NCI-H2196 treated with DMSO at 0.1 percent for 48 hours (cell line): Measurements from ENCODE around the gene ATP1B3.
"Not testable (repeated sequence)": the region's sequence is repeated elsewhere in the genome, so short reads cannot be mapped to it uniquely, and the experiment has no call there.

ENCODE experiments used
- DNase-seq: peaks from one replicate; lab custom pipeline; 2025; ENCODE audit not compliant: unreplicated experiment; lab: John Stamatoyannopoulos, UW

The ATP1B3 gene

GRCh38 chr3:141901914-141902313 lies 25.5 kb downstream of the ATP1B3 start:
- DNase-seq, result no peak

- DNase-seq, result no peak
Observed at GRCh38 chr3:141904203-141904602, 27.8 kb downstream of the ATP1B3 start.

DNA sequence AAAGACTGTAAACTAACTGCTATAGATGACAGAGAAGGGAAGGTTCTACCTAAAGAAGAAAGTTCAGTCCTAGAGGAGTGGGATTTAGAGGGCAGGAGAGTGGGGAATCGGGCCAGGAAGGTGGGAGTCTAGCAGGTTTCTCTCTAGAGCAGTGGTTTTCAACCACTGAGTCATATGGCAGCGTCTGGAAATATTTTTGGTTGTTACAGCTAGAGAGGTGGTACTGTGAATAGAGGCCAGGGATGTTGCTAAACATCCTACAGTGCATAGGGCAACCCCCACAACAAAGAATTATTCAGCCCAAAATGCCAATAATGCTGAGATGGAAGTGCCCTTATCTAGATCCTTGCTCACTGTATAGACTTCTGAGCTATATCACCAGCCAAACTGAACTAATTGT lies 28.7 kb downstream of the ATP1B3 start:
- DNase-seq, result no peak

DNA sequence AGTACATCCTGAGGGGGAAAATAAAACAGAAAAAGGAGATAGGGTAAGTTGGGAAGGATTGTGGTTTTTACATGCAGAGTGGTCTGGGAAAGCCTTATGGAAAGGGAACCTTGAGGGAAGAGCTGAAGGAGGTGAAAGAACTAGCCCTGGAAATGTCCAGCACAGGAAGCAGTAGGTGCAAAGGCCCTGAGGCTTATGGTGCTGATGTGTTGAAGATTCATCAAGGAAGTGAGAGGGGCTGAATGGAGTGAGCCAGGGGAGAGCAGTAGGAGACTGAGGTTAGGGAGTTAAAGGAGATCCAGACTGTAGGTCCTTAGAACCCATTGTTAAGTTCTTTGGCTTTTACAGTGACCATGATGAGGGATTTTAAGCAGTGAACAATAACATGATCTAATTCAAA lies 33.0 kb downstream of the ATP1B3 start:
- no peak for DNase-seq

DNA sequence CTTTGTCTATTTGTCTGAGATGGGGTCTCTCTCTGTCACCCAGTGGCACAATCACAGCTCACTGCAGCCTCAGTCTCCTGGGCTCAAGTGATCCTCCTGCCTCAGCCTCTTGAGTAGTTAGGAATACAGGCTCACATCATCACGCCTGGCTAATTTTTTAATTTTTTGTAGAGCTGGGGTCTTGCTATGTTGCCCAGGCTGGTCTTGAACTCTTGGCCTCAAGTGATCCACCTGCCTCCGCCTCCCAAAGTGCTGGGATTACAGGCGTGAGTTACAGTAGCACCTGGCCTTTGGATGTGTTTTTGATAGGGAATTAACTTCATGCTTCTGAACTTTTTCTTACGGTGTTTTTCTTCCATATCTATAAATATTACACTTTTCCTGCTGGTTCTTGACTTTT lies 33.5 kb downstream of the ATP1B3 start:
- DNase-seq, result not testable (repeated sequence)

DNA sequence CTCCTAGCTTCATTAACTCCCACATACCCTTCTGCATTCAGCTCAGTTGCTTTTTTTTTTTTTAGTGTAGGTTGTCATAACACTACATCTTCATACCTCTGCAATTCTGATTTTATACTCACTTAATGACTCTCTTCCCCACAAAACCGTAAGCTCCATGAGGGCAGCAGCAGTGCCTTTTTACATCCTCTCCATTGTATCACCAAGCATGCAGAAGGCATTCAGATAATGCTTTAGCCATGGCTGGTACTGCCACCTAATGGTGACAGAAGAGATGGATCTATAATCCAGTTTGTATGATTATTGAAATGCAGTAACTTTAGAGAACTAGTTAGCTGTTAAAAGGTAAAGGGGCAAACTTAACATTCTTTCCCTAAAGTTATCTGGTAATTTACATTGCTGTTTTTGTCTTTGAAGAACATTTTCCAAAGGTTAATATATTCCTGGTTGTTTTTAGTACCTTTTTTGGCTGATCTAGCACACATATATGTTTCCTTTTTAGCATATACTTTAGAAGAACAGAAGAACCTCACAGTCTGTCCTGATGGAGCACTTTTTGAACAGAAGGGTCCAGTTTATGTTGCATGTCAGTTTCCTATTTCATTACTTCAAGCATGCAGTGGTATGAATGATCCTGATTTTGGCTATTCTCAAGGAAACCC lies 36.8 kb downstream of the ATP1B3 start:
- DNase-seq, result no peak

GRCh38 chr3:141914311-141914710 lies 37.9 kb downstream of the ATP1B3 start:
- no peak for DNase-seq

GRCh38 chr3:141915016-141915415 lies 38.6 kb downstream of the ATP1B3 start:
- no peak for DNase-seq

DNA sequence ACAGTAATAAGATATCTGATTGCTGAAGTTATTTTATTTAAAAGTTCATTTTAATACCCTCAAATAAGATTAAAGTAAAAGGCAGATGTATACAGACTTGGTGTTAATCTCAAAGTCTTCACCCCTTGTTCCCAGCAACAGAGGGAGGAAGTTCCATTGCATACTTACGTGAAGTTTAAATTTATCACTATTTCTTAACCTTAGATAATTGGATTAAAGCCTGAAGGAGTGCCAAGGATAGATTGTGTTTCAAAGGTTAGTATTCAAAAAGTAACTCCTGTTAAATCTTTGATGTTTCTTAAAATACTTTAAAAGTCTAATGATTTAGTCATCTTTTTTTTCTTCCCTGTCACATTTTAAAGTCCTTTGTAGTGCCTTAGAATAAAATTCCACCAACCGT lies 39.3 kb downstream of the ATP1B3 start:
- no peak for DNase-seq

- DNase-seq, result no peak
Observed at GRCh38 chr3:141920701-141921100, 44.3 kb downstream of the ATP1B3 start.

DNA sequence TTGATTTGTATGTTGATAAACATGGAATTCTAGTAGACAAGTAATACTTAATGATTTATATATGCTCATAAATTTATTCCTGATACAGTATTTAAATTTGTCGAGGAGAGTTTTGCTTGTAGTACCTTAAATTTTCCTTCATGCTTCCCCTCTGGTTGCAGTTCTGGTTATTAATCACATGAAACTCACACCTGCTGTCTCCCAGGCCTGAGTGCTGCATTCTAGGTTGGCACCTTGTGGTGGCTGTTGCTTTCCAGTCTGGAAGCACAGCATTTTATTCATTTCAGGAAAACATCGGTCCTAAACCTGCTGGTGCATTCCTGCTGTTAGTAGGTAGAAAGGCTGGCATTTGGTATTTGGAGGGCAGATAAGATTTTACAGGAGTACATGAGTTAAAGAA lies 44.9 kb downstream of the ATP1B3 start:
- no peak for DNase-seq

DNA sequence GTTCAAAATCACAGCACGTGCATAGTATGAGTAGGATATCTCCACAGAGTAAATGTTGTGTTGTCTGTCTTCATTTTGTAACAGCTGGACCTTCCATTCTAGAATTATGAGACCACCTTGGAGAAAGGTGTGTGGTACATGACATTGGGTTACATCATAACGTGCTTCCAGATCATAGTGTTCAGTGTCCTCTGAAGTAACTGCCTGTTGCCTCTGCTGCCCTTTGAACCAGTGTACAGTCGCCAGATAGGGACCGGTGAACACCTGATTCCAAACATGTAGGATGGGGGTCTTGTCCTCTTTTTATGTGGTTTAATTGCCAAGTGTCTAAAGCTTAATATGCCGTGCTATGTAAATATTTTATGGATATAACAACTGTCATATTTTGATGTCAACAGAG lies 49.2 kb downstream of the ATP1B3 start:
- DNase-seq, result not testable (repeated sequence)

GRCh38 chr3:141926929-141927328 lies 50.5 kb downstream of the ATP1B3 start:
- DNase-seq, result no peak

DNA sequence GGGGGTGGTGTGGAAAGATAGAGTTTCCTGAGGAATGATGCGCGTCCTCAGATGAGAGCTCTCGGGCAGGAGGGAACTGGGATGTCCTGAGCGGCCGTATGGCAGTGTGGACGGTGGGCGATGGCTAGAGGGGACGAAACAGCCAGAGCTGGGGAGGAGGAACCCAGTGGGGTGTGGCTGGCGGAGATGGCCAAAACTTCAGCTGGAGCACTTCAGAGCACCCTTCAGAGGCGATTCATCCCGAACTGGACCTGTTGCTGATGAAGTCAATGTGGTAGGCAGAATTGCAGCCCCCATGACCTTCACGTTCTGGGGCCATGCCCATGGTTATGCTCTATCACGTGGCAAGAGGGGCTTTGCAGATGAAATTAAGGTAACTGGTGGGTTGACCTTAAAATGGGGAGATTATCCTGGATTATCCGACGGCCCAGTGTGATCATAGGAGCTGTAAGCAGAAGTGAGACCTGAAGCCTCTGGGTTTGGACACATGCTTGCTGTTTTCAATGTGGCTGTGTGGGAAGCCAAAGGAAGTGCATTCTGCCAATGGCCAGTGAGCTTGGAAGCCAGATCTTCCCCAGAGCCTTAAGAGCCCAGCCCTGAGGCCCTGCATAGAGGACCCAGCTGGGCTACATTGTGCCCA lies 52.3 kb downstream of the ATP1B3 start:
- DNase-seq, result no peak

GRCh38 chr3:141929341-141929995 lies 53.0 kb downstream of the ATP1B3 start:
- DNase-seq, result no peak

- DNase-seq, result no peak
Observed at GRCh38 chr3:141930801-141931200, 54.4 kb downstream of the ATP1B3 start.

DNA sequence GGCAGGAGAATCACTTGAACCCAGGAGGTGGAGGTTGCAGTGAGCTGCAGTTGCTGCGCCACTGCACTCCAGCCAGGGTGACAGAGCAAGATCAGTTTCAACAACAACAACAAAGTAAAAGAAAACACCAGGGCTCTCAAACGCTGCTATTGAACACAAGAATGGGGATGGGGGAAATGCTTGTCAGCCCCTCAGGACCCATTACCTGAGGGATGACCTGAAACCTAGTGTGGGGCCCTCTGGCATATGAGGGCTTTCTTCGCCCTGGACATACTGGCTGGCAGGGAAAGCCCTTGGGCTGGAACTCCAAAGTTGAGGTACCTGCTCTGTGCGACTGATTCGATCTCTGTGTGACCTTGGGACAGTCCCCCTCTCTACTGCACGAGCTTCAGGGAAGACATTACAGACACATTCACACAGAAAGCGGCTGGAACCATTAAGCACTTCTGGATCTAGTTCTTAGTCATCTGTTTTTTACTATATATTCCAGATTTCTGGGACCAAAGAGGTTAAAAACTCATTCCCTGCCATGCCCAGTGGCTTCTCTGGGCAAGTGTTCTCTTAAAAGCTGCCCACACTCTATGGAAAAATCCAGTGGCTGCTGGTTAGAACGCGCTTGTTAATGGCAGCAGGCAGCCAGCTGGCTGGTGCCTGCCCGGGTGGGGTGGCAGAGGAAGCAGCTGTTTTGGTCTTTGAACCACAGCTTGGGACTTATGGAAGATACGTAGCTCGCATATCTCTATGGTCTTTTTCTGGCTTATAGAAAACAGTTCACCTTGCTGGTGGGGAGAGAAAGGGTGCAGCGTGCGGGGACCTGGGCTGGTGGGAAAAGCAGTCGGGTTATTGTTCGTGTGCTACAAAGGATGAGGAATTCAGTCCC lies 57.2 kb downstream of the ATP1B3 start:
- no peak for DNase-seq

DNA sequence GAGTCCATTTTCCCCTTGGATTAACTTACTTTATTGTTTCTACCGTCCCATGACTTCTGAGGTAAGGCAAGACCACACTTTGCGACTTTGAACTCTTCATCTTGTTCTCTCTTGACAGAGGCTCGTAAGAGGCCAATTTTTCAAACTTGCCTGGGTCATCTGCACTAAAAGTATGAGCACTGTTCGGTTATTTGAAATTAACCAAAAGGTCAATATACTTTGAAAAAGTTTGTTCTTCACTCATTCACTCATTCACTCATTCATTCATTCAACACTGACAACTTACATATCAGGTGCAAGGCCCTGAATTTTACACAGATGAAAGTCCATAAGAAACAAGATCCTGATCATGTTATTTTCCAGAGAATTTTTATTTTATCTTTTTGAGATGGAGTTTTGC lies 57.9 kb downstream of the ATP1B3 start:
- DNase-seq, result no peak

GRCh38 chr3:141938011-141938500 lies 61.6 kb downstream of the ATP1B3 start:
- DNase-seq, result no peak

DNA sequence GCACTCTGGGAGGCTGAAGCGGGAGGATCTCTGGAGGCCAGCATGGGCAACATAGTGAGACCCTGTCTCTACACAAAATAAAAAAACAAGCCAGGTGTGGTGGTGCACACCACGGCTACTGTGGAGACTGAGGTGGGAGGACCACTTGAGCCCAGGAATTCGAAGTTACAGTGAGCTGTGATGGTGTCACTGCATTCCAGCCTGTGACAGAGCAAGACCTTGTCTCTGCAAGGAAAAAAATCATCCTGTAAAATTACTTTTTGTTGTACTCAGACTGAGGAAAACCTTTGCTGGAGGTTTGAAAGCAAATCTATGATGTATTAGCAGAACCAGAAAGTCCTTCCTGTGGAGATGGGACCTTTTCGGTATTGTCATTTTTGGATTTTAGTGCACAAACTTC lies 63.3 kb downstream of the ATP1B3 start:
- DNase-seq, result no peak

DNA sequence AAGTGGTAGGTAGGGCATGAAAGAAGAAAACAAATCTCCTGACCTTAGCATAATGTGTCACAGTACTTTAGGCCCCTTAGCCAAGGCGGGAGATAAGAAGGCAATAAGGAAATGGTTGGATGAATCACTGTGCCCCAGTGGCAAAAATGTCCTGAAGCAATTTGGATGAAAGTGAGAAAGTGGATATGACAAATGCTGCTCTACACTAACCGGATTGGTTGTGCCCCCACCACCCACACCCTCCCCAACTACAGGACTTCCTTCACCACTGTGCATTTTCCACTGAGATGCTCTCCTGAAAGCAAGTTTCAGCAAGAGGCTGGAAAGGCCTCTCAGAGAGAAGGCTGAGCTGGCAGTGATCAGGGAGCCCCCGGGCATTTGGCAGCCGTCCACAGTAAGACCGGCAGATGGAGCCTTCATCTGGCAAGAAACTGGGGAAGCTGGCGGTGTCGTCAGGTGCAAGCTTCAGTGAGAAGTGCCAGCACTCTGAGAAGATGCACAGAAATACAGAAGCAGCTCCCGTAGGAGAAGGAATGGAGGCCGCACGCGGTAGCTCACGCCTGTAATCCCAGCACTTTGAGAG lies 63.8 kb downstream of the ATP1B3 start:
- DNase-seq, result peak; percentile 81
